Fibroblast of skin of abdomen (primary cell): ENCODE data around the gene AUP1.
A peak's percentile ranks its signal among the peaks of the same experiment; 100 is the strongest.

Experiments
- DNase-seq: peaks from one replicate; pipeline ENCODE4 v3.0.0-alpha.2; 2013

The AUP1 gene

GRCh38 chr2:74512744-74513604 lies 16.5 kb downstream of the AUP1 start:
- no peak for DNase-seq

- no peak for DNase-seq
Measured at GRCh38 chr2:74511104-74511989, 18.2 kb downstream of the AUP1 start.

GRCh38 chr2:74510272-74510671 lies 19.2 kb downstream of the AUP1 start:
- DNase-seq = no peak

GRCh38 chr2:74507926-74508520 lies 21.5 kb downstream of the AUP1 start:
- peak; percentile 87 for DNase-seq

GRCh38 chr2:74507145-74507925 lies 22.2 kb downstream of the AUP1 start, which contains the start of gene PCGF1:
Gene PCGF1, minus strand, starts transcription at chr2:74507695. Its CDS starts 27 bp downstream, at chr2:74507668.
- DNase-seq = peak; percentile 98

GRCh38 chr2:74505448-74506246 lies 23.9 kb downstream of the AUP1 start:
- no peak for DNase-seq

GRCh38 chr2:74504591-74504990 lies 24.9 kb downstream of the AUP1 start:
- DNase-seq = no peak

- DNase-seq = no peak
Measured at GRCh38 chr2:74503506-74504475, 25.7 kb downstream of the AUP1 start.

GRCh38 chr2:74502720-74503505 lies 26.6 kb downstream of the AUP1 start:
- DNase-seq = peak; percentile 77

GRCh38 chr2:74502147-74502719 lies 27.3 kb downstream of the AUP1 start:
- no peak for DNase-seq

- DNase-seq = no peak
Measured at GRCh38 chr2:74501335-74502071, 28.0 kb downstream of the AUP1 start.

- DNase-seq = no peak
Measured at GRCh38 chr2:74500578-74500946, 28.9 kb downstream of the AUP1 start.

- DNase-seq = no peak
Measured at GRCh38 chr2:74499940-74500577, 29.4 kb downstream of the AUP1 start.

GRCh38 chr2:74499267-74499939 lies 30.1 kb downstream of the AUP1 start, which contains the start of gene LBX2:
Gene LBX2, minus strand, starts transcription at chr2:74499603. Its CDS starts 66 bp downstream, at chr2:74499537.
- no peak for DNase-seq

GRCh38 chr2:74498500-74499266 lies 30.8 kb downstream of the AUP1 start:
- DNase-seq = no peak
